H54 (cell line): ENCODE measurements around the gene MPND.

Experiments used
- DNase-seq: peaks from one replicate; pipeline ENCODE4 v3.0.0; 2011; ENCODE audit warnings: low spot score, mixed read lengths; ENCODE audit not compliant: insufficient read length
- FAIRE-seq: peaks from 3 replicates; lab custom pipeline; 2011; peaks lifted over from hg19 to GRCh38; lab: Jason Lieb, UNC
- POLR2A ChIP-seq: IDR thresholded peaks from 2 replicates; pipeline ENCODE4 v1.6.1; 2011; ENCODE audit warnings: low read depth, mild to moderate bottlenecking, low read length

Gene MPND

GRCh38 chr19:4393947-4394590 is 50.7 kb downstream of the MPND start:
- DNase-seq (no peak), FAIRE-seq (no peak)
- no peak for TF ChIP-seq POLR2A

GRCh38 chr19:4396949-4397783 is 53.8 kb downstream of the MPND start:
- FAIRE-seq (no peak), DNase-seq (no peak)
- no peak for TF ChIP-seq POLR2A

GRCh38 chr19:4399812-4400134 is 56.4 kb downstream of the MPND start:
- no peak for TF ChIP-seq POLR2A
- FAIRE-seq (no peak), DNase-seq (peak; percentile 44)

GRCh38 chr19:4400135-4400936 is 57.0 kb downstream of the MPND start, which contains the start of gene SH3GL1:
Gene SH3GL1 (minus strand): TSS chr19:4400547. CDS start chr19:4400368, 179 bp downstream.
- FAIRE-seq (no peak), DNase-seq (peak; percentile 76)
- TF ChIP-seq POLR2A, result peak; percentile 68

GRCh38 chr19:4401769-4402170 is 58.4 kb downstream of the MPND start:
- FAIRE-seq (no peak), DNase-seq (no peak)
- no peak for TF ChIP-seq POLR2A

GRCh38 chr19:4402171-4403004 is 59.0 kb downstream of the MPND start, which contains the start of gene CHAF1A:
Gene CHAF1A (plus strand): TSS chr19:4402640. CDS start chr19:4402763, 123 bp downstream.
- DNase-seq (peak; percentile 100), FAIRE-seq (peak; percentile 84)
- TF ChIP-seq POLR2A, result 0 out of 2 replicates have a peak, but pooled peaks have one; percentile 38

GRCh38 chr19:4403005-4403761 is 59.8 kb downstream of the MPND start:
- no peak for TF ChIP-seq POLR2A
- no peak for DNase-seq
- no peak for FAIRE-seq

GRCh38 chr19:4405977-4406376 is 62.6 kb downstream of the MPND start:
- FAIRE-seq, result no peak
- DNase-seq, result no peak
- TF ChIP-seq POLR2A, result no peak

GRCh38 chr19:4406626-4407025 is 63.3 kb downstream of the MPND start:
- no peak for DNase-seq
- no peak for TF ChIP-seq POLR2A
- no peak for FAIRE-seq

GRCh38 chr19:4409123-4409933 is 66.0 kb downstream of the MPND start:
- FAIRE-seq, result no peak
- DNase-seq, result no peak
- TF ChIP-seq POLR2A, result no peak
